Measurements from ENCODE around the gene KNOP1.

DNA sequence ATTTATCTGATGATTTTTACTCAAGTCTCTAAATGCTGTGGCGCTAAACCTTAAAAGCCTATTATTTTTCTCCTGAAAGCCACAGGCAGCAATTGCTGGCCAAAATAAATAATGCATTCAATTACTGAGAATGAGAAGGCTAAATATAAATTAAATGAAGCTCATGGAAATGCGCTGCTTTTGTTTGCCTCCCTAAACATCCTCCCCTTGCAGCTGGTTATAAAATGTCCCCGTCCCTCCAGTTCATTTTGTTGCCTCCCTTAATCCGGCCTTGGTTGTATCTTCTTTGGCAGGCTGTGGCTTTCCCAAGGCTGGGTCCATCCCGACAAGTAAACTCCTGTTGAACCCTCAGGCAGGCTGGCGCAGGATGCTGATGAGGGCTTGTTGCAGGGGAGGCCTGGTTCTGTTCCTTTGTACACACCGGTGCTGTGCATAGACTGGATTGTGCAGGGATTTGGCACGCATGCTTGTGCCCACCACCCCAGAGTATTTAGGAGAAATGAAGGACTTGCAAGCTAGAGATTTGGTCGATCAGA is 62.7 kb downstream of the KNOP1 start:
- TF ChIP-seq POLR2AphosphoS5 (IDR thresholded peaks at IDR 0.05) (no peak), POLR2A (IDR thresholded peaks at IDR 0.05) (no peak)
- TF ChIP-seq, protein P1, sequence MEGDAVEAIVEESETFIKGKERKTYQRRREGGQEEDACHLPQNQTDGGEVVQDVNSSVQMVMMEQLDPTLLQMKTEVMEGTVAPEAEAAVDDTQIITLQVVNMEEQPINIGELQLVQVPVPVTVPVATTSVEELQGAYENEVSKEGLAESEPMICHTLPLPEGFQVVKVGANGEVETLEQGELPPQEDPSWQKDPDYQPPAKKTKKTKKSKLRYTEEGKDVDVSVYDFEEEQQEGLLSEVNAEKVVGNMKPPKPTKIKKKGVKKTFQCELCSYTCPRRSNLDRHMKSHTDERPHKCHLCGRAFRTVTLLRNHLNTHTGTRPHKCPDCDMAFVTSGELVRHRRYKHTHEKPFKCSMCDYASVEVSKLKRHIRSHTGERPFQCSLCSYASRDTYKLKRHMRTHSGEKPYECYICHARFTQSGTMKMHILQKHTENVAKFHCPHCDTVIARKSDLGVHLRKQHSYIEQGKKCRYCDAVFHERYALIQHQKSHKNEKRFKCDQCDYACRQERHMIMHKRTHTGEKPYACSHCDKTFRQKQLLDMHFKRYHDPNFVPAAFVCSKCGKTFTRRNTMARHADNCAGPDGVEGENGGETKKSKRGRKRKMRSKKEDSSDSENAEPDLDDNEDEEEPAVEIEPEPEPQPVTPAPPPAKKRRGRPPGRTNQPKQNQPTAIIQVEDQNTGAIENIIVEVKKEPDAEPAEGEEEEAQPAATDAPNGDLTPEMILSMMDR (IDR thresholded peaks at IDR 0.05 in 8 of 11, conservative IDR thresholded peaks at IDR 0.05 in 3 of 11) = no peak
